K562 (cell line): ENCODE results near the gene ARHGAP12. TPM values are rescaled to one million over a fixed set of nuclear protein-coding genes. Genes with fewer than 3 reads are reported as not detected.

Experiments
- CBX3 ChIP-seq, 2 experiments: IDR thresholded peaks; 1 replicate in 1 of 2; 2 replicates in 1 of 2; pipeline ENCODE4 v1.6.1; 2012; ENCODE audit warnings: inconsistent platforms in 2 of 2, low read length in 2 of 2, borderline replicate concordance in 1 of 2, control low read depth in 1 of 2
- DNMT1 ChIP-seq: fragments of 450-650 bp; IDR thresholded peaks from 2 replicates; pipeline ENCODE4 v1.6.1; 2016; ENCODE audit warnings: antibody characterized with exemption, mild to moderate bottlenecking
- FOXP1 ChIP-seq: sonication (generic); formaldehyde crosslinking; IDR thresholded peaks from 2 replicates; pipeline ENCODE4 v1.8.0; 2022; ENCODE audit warnings: mild to moderate bottlenecking, missing genetic modification reagents
- HNRNPUL1 ChIP-seq: fragments of 200-400 bp; formaldehyde crosslinking; IDR thresholded peaks from 2 replicates; pipeline ENCODE4 v1.6.1; 2017; ENCODE audit warnings: low read length
- KAT2B ChIP-seq: IDR thresholded peaks from one replicate; pipeline ENCODE4 v1.6.1; 2012; ENCODE audit warnings: low read depth, mild to moderate bottlenecking, control low read depth, inconsistent platforms, low read length, moderate library complexity
- PHF8 ChIP-seq: fragments of 200-600 bp; sonication (generic); IDR thresholded peaks from 2 replicates; pipeline ENCODE4 v1.6.1; 2012; ENCODE audit warnings: mixed run types, mild to moderate bottlenecking, inconsistent platforms, low read length, moderate library complexity, borderline replicate concordance
- POLR2B ChIP-seq: fragments of 450-650 bp; IDR thresholded peaks from 2 replicates; pipeline ENCODE4 v1.6.1; 2018; ENCODE audit warnings: low read depth; ENCODE audit not compliant: partially characterized antibody
- PTTG1 ChIP-seq: fragments of 450-650 bp; IDR thresholded peaks from 2 replicates; pipeline ENCODE4 v1.6.1; 2016; ENCODE audit warnings: low read depth, mild to moderate bottlenecking, missing genetic modification characterization, missing compliant biosample characterization
- SAP30 ChIP-seq: fragments of 200-600 bp; sonication (generic); IDR thresholded peaks from 2 replicates; pipeline ENCODE4 v1.6.1; 2012; ENCODE audit warnings: borderline replicate concordance, low read depth, mild to moderate bottlenecking, moderate library complexity, low read length, control low read depth, inconsistent platforms; ENCODE audit not compliant: insufficient read depth, poor library complexity, severe bottlenecking
- ZFX ChIP-seq: sonication (generic); formaldehyde crosslinking; IDR thresholded peaks from 2 replicates; pipeline ENCODE4 v1.8.0; 2022; ENCODE audit warnings: mild to moderate bottlenecking, missing genetic modification reagents, moderate library complexity
- ZNF324 ChIP-seq: fragments of 250-450 bp; sonication (Bioruptor Pico); IDR thresholded peaks from 2 replicates; pipeline ENCODE4 v1.4.0; 2020; ENCODE audit warnings: mild to moderate bottlenecking
- ZSCAN29 ChIP-seq: fragments of 450-650 bp; IDR thresholded peaks from 2 replicates; pipeline ENCODE4 v1.6.1; 2017
- polyA plus RNA-seq, 8 experiments: library from polyadenylated mRNA; depleted of rRNA in 4 of 8; stranded (reverse) in 5 of 8; unstranded in 3 of 8; fragments of >200 nt; fragmentation: Nextera tagmentation in 2 of 8; fragmentation: Illumina TruSeq in 1 of 8; extraction: Ambion mirVana in 2 of 8; extraction: Trizol in 1 of 8; gene quantifications; 2 replicates each; pipeline versions ENCODE4 v1.2.1 to v1.2.3, GENCODE V29; 2011 to 2014; ENCODE audit warnings: inconsistent platforms in 1 of 8, missing spikeins in 1 of 8
- total RNA-seq, 7 experiments: library from RNA; depleted of rRNA in 6 of 7; stranded (reverse); fragments of >200 nt in 6 of 7; fragmentation: Illumina TruSeq in 2 of 7; extraction: Trizol in 2 of 7; gene quantifications; 2 replicates each; pipeline versions ENCODE4 v1.2.1 to v1.2.3, GENCODE V29; 2011 to 2021; ENCODE audit warnings: low replicate concordance in 1 of 7
- TF ChIP-seq, protein P1 (sequence below): sonication (generic); formaldehyde crosslinking; IDR thresholded peaks from 2 replicates; pipeline ENCODE4 v1.8.0; 2022; ENCODE audit warnings: missing genetic modification reagents, mild to moderate bottlenecking, moderate library complexity, borderline replicate concordance
- TF ChIP-seq, protein P2 (sequence below), 3 experiments: IDR thresholded peaks in 2 of 3; conservative IDR thresholded peaks in 1 of 3; 2 replicates each; pipeline ENCODE4 v1.5.1; 2011 to 2012; ENCODE audit warnings: low read length in 3 of 3, mild to moderate bottlenecking in 3 of 3, control low read depth in 2 of 3, improper control_type of control experiment in 1 of 3, inconsistent platforms in 1 of 3, low read depth in 1 of 3, mixed read lengths in 1 of 3, moderate library complexity in 1 of 3; ENCODE audit not compliant: insufficient read depth in 2 of 3
- TF ChIP-seq, protein P3 (sequence below): fragments of 250-450 bp; sonication (Bioruptor Pico); IDR thresholded peaks from 2 replicates; pipeline ENCODE4 v1.8.0; 2021; ENCODE audit warnings: moderate library complexity, mild to moderate bottlenecking, inconsistent platforms
- TF ChIP-seq, protein P4 (sequence below): sonication (generic); formaldehyde crosslinking; IDR thresholded peaks from 2 replicates; pipeline ENCODE4 v1.8.0; 2023; ENCODE audit warnings: missing genetic modification reagents, mild to moderate bottlenecking, borderline replicate concordance
- TF ChIP-seq, protein P5 (sequence below): fragments of 250-450 bp; sonication (Bioruptor Pico); IDR thresholded peaks from 2 replicates; pipeline ENCODE4 v1.8.0; 2021; ENCODE audit warnings: borderline replicate concordance, mild to moderate bottlenecking, moderate library complexity; ENCODE audit not compliant: poor library complexity, severe bottlenecking

The ARHGAP12 gene
- total and polyA plus RNA-seq, 9 of the 15 experiments (the other 6 are each of a cell fraction or from before 2014, with no cell fraction given): 4.4 to 18.7 (median 10.1) TPM

DNA sequence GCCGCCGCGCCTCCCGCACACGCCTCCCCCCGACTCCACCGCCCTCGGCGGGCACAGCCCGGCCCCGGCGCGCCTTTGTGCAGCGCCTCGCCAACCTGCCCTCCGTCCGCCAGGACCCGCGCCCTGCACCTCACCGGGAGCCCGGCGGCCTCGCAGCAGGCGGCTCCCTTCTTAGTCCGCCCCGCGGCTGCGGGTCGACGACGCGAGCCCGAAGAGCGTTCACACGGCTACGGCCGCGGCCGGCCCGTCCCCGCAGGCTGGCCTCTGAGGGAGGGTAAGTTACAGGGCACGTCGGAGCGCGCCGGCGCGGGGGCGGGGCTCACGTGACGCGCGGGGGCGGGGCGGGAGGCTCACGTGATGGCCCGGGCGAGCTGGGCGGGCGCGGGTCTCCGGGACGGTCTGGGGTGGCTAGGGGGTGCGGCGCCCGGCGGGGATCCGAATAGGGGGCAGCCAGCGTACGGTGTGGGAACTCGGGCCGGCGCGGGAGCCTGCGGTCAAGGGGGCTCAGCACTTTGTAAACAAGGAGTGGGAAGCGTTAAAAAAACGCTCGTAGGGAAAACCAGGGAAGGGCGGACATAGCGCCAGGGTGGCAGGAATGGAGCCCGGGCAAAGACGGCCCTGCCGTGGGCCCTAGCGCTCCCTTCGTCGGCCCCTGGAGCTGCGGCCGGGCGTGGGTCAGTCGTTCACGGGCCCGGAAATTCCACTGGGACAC lies at the start of gene ARHGAP12 (continued):
- TF ChIP-seq, protein P1, sequence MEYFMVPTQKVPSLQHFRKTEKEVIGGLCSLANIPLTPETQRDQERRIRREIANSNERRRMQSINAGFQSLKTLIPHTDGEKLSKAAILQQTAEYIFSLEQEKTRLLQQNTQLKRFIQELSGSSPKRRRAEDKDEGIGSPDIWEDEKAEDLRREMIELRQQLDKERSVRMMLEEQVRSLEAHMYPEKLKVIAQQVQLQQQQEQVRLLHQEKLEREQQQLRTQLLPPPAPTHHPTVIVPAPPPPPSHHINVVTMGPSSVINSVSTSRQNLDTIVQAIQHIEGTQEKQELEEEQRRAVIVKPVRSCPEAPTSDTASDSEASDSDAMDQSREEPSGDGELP (CRISPR knock-in tag): peak; percentile 7; the same call in 1 of the 2 replicates
- TF ChIP-seq, protein P2, sequence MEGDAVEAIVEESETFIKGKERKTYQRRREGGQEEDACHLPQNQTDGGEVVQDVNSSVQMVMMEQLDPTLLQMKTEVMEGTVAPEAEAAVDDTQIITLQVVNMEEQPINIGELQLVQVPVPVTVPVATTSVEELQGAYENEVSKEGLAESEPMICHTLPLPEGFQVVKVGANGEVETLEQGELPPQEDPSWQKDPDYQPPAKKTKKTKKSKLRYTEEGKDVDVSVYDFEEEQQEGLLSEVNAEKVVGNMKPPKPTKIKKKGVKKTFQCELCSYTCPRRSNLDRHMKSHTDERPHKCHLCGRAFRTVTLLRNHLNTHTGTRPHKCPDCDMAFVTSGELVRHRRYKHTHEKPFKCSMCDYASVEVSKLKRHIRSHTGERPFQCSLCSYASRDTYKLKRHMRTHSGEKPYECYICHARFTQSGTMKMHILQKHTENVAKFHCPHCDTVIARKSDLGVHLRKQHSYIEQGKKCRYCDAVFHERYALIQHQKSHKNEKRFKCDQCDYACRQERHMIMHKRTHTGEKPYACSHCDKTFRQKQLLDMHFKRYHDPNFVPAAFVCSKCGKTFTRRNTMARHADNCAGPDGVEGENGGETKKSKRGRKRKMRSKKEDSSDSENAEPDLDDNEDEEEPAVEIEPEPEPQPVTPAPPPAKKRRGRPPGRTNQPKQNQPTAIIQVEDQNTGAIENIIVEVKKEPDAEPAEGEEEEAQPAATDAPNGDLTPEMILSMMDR (IDR thresholded peaks at IDR 0.05 in 2 of 3, conservative IDR thresholded peaks at IDR 0.05 in 1 of 3; ENCODE audit: insufficient read depth in 2 of 3, low read depth in 1 of 3, low read length in 3 of 3): 0 out of 6 replicates have a peak, but pooled peaks of 1 of the 3 experiments have one; percentile 1
- TF ChIP-seq, protein P3, sequence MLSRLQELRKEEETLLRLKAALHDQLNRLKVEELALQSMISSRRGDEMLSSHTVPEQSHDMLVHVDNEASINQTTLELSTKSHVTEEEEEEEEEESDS (CRISPR knock-in tag): no peak
- no peak for TF ChIP-seq KAT2B
- no peak for TF ChIP-seq PTTG1 (tag)
- peak; percentile 86 for TF ChIP-seq PHF8
- TF ChIP-seq HNRNPUL1: no peak
- TF ChIP-seq ZNF324: no peak
- no peak for TF ChIP-seq ZSCAN29
- TF ChIP-seq, protein P4, sequence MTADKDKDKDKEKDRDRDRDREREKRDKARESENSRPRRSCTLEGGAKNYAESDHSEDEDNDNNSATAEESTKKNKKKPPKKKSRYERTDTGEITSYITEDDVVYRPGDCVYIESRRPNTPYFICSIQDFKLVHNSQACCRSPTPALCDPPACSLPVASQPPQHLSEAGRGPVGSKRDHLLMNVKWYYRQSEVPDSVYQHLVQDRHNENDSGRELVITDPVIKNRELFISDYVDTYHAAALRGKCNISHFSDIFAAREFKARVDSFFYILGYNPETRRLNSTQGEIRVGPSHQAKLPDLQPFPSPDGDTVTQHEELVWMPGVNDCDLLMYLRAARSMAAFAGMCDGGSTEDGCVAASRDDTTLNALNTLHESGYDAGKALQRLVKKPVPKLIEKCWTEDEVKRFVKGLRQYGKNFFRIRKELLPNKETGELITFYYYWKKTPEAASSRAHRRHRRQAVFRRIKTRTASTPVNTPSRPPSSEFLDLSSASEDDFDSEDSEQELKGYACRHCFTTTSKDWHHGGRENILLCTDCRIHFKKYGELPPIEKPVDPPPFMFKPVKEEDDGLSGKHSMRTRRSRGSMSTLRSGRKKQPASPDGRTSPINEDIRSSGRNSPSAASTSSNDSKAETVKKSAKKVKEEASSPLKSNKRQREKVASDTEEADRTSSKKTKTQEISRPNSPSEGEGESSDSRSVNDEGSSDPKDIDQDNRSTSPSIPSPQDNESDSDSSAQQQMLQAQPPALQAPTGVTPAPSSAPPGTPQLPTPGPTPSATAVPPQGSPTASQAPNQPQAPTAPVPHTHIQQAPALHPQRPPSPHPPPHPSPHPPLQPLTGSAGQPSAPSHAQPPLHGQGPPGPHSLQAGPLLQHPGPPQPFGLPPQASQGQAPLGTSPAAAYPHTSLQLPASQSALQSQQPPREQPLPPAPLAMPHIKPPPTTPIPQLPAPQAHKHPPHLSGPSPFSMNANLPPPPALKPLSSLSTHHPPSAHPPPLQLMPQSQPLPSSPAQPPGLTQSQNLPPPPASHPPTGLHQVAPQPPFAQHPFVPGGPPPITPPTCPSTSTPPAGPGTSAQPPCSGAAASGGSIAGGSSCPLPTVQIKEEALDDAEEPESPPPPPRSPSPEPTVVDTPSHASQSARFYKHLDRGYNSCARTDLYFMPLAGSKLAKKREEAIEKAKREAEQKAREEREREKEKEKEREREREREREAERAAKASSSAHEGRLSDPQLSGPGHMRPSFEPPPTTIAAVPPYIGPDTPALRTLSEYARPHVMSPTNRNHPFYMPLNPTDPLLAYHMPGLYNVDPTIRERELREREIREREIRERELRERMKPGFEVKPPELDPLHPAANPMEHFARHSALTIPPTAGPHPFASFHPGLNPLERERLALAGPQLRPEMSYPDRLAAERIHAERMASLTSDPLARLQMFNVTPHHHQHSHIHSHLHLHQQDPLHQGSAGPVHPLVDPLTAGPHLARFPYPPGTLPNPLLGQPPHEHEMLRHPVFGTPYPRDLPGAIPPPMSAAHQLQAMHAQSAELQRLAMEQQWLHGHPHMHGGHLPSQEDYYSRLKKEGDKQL (CRISPR knock-in tag): no peak
- no peak for TF ChIP-seq DNMT1
- no peak for TF ChIP-seq CBX3 (IDR thresholded peaks at IDR 0.05; ENCODE audit: borderline replicate concordance in 1 of 2, low read length in 2 of 2)
- peak; percentile 80 for TF ChIP-seq ZFX (CRISPR knock-in tag)
- peak; percentile 30 for TF ChIP-seq POLR2B
- TF ChIP-seq, protein P5, sequence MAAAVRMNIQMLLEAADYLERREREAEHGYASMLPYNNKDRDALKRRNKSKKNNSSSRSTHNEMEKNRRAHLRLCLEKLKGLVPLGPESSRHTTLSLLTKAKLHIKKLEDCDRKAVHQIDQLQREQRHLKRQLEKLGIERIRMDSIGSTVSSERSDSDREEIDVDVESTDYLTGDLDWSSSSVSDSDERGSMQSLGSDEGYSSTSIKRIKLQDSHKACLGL: no peak
- peak; percentile 31; the same call in 1 of the 2 replicates for TF ChIP-seq FOXP1 (CRISPR knock-in tag)
- no peak for TF ChIP-seq SAP30
